Naive B cell (primary cell): Measurements from ENCODE around the gene CLEC4E. TPM values are rescaled to one million over a fixed set of nuclear protein-coding genes. Genes with fewer than 3 reads are reported as not detected.
"Not testable (repeated sequence)": the region's sequence is repeated elsewhere in the genome, so short reads cannot be mapped to it uniquely, and the experiment has no call there.

Experiments
- ATAC-seq, 2 donors: fragments of 150-1000 bp; cut with Tn5 transposase; 2 replicates each; pipeline ENCODE4 v1.10.0; 2021; ENCODE audit warnings: low read depth in 2 of 2, mild to moderate bottlenecking in 2 of 2, moderate library complexity in 2 of 2
- DNase-seq: peaks from one replicate; pipeline ENCODE4 v3.0.0; 2022
- H3K27ac Mint-ChIP-seq, 6 donors: one replicate each; pipeline ENCODE4 v1.8.0; 2020 to 2022; ENCODE audit warnings: mild to moderate bottlenecking in 6 of 6, mixed read lengths in 6 of 6, moderate library complexity in 5 of 6, inconsistent platforms in 2 of 6
- H3K27me3 Mint-ChIP-seq, 3 donors: one replicate each; pipeline ENCODE4 v1.8.0; 2021 to 2022; ENCODE audit warnings: mixed read lengths in 3 of 3, mild to moderate bottlenecking in 1 of 3
- H3K36me3 Mint-ChIP-seq, 2 donors: one replicate each; pipeline ENCODE4 v1.8.0; 2020 to 2022; ENCODE audit warnings: mixed read lengths in 2 of 2, inconsistent platforms in 1 of 2, mild to moderate bottlenecking in 1 of 2
- H3K4me1 Mint-ChIP-seq, 3 donors: one replicate each; pipeline ENCODE4 v1.8.0; 2020 to 2022; ENCODE audit warnings: mixed read lengths in 3 of 3, inconsistent platforms in 1 of 3, mild to moderate bottlenecking in 1 of 3, moderate library complexity in 1 of 3
- H3K4me3 Mint-ChIP-seq, 8 donors: one replicate each; pipeline ENCODE4 v1.8.0; 2020 to 2022; ENCODE audit warnings: mild to moderate bottlenecking in 8 of 8, mixed read lengths in 8 of 8, moderate library complexity in 8 of 8, inconsistent platforms in 2 of 8
- H3K9me3 Mint-ChIP-seq, 7 donors: one replicate each; pipeline ENCODE4 v1.8.0; 2020 to 2022; ENCODE audit warnings: mixed read lengths in 7 of 7, mild to moderate bottlenecking in 5 of 7, inconsistent platforms in 2 of 7, moderate library complexity in 1 of 7
- polyA plus RNA-seq, 6 donors: library from polyadenylated mRNA; unstranded; fragments of 300-500 nt; fragmentation: Illumina TruSeq; gene quantifications; one replicate each; pipeline ENCODE4 v1.2.3, GENCODE V29; 2021; ENCODE audit warnings: low read depth in 6 of 6

The CLEC4E gene
- polyA plus RNA-seq, 6 donors from 2014 or later: 0.35 to 0.88 TPM; not detected in 4

GRCh38 chr12:8556531-8557097, 15.9 kb upstream of the CLEC4E start:
- Mint-ChIP-seq H3K27ac (no peak overlapping the region), H3K9me3 (peaks cover 0 to 7% (median 2%) of the 10 kb centered on the region in 7 donors), H3K36me3 (no peaks in the 10 kb centered on the region), H3K4me1 (no peaks in the 10 kb centered on the region), H3K4me3 (no peak overlapping the region), H3K27me3 (peaks cover 12 to 24% (median 20%) of the 10 kb centered on the region in 3 donors)
- DNase-seq (no peak), ATAC-seq (no peak)

- Mint-ChIP-seq H3K27me3 (peaks cover 8 to 11% (median 8%) of the 10 kb centered on the region in 3 donors), H3K9me3 (no peaks in the 10 kb centered on the region), H3K4me1 (no peaks in the 10 kb centered on the region), H3K4me3 (peak overlapping the region in 1 of 8 donors; percentile 52), H3K27ac (no peak overlapping the region), H3K36me3 (no peaks in the 10 kb centered on the region)
- ATAC-seq (no peak), DNase-seq (no peak)
Measured at GRCh38 chr12:8554451-8555195, 13.9 kb upstream of the CLEC4E start.

DNA sequence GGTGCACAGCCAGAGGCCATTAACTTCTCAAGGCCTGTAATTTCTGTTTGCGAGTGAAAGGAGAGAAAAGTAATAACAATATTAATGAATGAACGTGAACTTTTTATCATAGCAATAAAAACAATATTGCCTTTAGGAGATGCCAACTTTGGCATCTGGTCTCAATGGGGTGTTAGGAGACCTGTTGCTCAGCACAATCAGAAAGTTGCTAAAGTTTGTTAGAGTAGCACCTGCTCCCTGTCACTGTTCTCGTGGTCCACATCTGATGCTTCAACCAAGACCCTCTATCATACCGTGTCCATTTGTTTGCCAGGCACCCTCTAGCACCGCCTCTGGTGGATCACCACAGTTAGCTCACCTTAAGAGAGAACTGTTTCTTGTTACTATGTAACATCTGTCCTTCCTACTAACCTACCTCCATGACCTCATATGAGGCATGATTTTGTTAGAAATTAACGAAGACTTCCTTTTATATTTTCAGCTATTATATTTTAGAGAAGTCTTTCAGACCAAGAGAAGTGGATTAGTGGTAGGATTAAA, 12.5 kb upstream of the CLEC4E start:
- ATAC-seq (no peak), DNase-seq (no peak)
- Mint-ChIP-seq H3K36me3 (no peaks in the 10 kb centered on the region), H3K27me3 (peaks cover 6 to 13% (median 8%) of the 10 kb centered on the region in 3 donors), H3K4me3 (no peak overlapping the region), H3K9me3 (peaks cover 0 to 3% (median 0%) of the 10 kb centered on the region in 7 donors), H3K4me1 (no peaks in the 10 kb centered on the region), H3K27ac (no peak overlapping the region)

DNA sequence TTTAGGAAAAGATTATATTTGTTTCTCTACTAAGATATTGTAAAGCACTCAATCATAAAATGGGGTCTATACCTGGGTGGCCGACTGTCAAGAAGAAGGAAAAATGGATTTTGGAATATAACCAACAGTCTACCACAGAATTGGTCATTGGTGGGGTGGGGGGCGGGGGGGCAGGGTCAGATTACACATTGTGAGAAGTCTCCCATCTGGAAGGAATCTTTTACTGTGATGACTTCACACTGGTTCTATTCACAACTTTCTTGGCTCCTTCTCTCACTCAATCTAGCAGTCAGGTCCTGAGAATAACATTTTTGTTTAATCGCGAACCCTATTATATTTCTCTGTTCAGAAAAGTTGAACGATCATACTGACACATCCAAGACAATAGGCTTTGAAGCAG, 8.7 kb upstream of the CLEC4E start:
- no peak for DNase-seq
- no peak overlapping the region for H3K4me3 Mint-ChIP-seq
- peaks cover 0 to 3% (median 0%) of the 10 kb centered on the region in 7 donors for H3K9me3 Mint-ChIP-seq
- ATAC-seq: no peak
- no peaks in the 10 kb centered on the region for H3K4me1 Mint-ChIP-seq
- H3K27ac Mint-ChIP-seq: no peak overlapping the region
- peaks cover 0 to 27% (median 6%) of the 10 kb centered on the region in 3 donors for H3K27me3 Mint-ChIP-seq
- no peaks in the 10 kb centered on the region for H3K36me3 Mint-ChIP-seq

DNA sequence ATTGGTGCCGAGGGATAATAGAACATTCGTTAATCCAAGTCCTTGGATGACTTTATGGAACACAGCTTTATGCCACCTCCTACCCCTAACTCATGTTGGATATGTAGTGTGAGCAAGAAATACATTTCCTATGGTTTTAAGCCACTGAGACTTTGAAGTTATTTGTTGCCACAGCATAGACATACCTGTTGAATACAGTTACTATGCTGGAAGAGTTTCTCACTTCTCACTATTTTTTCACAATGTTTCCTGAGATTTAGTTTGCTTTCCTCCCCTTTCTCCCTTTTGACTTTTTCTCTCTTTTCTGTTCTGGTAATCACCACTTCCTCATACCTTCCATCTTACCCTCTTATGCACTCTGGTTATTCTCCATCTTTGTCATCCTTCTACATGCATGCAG, 7.5 kb upstream of the CLEC4E start:
- H3K27ac Mint-ChIP-seq: no peak overlapping the region
- H3K9me3 Mint-ChIP-seq: peaks cover 0 to 3% (median 0%) of the 10 kb centered on the region in 7 donors
- no peak for DNase-seq
- no peaks in the 10 kb centered on the region for H3K36me3 Mint-ChIP-seq
- no peaks in the 10 kb centered on the region for H3K4me1 Mint-ChIP-seq
- no peak overlapping the region for H3K4me3 Mint-ChIP-seq
- H3K27me3 Mint-ChIP-seq: peaks cover 0 to 30% (median 6%) of the 10 kb centered on the region in 3 donors
- ATAC-seq: no peak

DNA sequence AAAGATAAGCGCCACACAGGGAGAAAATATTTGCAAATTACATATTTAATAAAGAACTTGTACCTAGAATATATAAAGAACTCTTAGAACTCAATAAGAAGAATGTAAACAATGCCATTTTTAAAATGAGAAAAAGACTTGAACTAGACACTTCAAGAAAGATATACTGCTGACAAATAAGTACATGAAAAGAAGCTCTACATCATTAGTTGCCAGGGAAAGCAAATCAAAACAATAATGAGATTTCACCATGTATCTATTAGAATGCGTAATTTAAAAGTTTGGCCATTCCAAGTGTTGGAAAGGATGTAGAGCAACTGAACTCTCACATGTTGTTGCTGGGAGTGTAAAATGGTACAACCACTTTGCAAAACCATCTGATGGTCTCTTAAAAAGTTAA, 6.9 kb upstream of the CLEC4E start:
- H3K36me3 Mint-ChIP-seq: no peaks in the 10 kb centered on the region
- DNase-seq (no peak), ATAC-seq (no peak)
- peaks cover 0 to 3% (median 0%) of the 10 kb centered on the region in 7 donors for H3K9me3 Mint-ChIP-seq
- H3K4me1 Mint-ChIP-seq: no peaks in the 10 kb centered on the region
- no peak overlapping the region for H3K27ac Mint-ChIP-seq
- H3K27me3 Mint-ChIP-seq: peaks cover 0 to 29% (median 6%) of the 10 kb centered on the region in 3 donors
- no peak overlapping the region for H3K4me3 Mint-ChIP-seq

DNA sequence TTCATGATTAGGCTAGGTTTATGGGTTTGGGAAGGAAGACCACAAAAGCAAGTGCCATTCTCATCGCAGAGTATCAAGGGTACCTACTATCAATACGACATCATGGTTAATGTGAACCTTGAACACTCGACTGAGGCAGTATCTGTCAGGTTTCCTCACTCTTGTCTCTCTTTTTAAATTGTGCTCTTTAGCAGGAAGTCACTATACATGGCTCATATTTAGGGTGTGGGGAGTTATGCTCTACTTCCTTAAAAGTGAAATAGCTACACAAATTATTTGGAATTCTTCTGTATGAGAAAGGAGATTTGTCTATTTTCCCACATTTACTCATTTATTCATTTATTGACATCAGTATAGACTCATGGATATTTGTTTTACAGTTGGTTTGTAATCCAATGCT, 5.9 kb upstream of the CLEC4E start:
- H3K4me1 Mint-ChIP-seq: no peaks in the 10 kb centered on the region
- peaks cover 3 to 31% (median 4%) of the 10 kb centered on the region in 3 donors for H3K27me3 Mint-ChIP-seq
- H3K4me3 Mint-ChIP-seq: no peak overlapping the region
- peaks cover 0 to 3% (median 0%) of the 10 kb centered on the region in 7 donors for H3K9me3 Mint-ChIP-seq
- DNase-seq (no peak), ATAC-seq (no peak)
- no peak overlapping the region for H3K27ac Mint-ChIP-seq
- H3K36me3 Mint-ChIP-seq: no peaks in the 10 kb centered on the region

GRCh38 chr12:8544295-8544694, 3.6 kb upstream of the CLEC4E start:
- DNase-seq: peak; percentile 40
- Mint-ChIP-seq H3K27me3 (peaks cover 20 to 38% (median 22%) of the 10 kb centered on the region in 3 donors), H3K9me3 (peaks cover 0 to 3% (median 0%) of the 10 kb centered on the region in 7 donors), H3K4me3 (peak overlapping the region in 1 of 8 donors; percentile 7), H3K36me3 (no peaks in the 10 kb centered on the region), H3K27ac (no peak overlapping the region), H3K4me1 (peaks cover 0 to 4% (median 0%) of the 10 kb centered on the region in 3 donors)
- ATAC-seq: peak; percentile 35 to 48

GRCh38 chr12:8541562-8541961, 857 bp upstream of the CLEC4E start:
- ATAC-seq (no peak), DNase-seq (no peak)
- H3K9me3 Mint-ChIP-seq: no peaks in the 10 kb centered on the region
- peaks cover 0 to 4% (median 0%) of the 10 kb centered on the region in 3 donors for H3K4me1 Mint-ChIP-seq
- H3K27me3 Mint-ChIP-seq: peaks cover 20 to 31% (median 28%) of the 10 kb centered on the region in 3 donors
- no peak overlapping the region for H3K27ac Mint-ChIP-seq
- H3K4me3 Mint-ChIP-seq: no peak overlapping the region
- H3K36me3 Mint-ChIP-seq: no peaks in the 10 kb centered on the region

DNA sequence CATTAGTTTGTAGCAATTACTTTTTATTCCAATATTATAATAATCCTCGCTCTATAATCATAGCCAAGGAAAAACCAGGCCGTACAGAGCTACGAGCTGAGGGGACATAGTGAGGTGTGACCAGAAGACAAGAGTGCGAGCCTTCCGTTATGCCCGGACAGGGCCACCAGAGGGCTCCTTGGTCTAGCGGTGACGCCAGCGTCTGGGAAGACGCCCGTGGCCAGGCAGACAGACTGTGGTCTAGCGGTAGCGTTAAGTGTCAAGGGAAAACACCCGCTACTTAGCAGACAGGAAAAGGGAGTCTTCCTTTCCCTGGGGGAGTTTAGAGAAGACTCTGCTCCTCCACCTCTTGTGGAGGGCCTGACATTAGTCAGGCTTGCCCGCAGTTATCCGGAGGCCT, 2.9 kb downstream of the CLEC4E start:
- peaks cover 16 to 47% (median 40%) of the 10 kb centered on the region in 3 donors for H3K27me3 Mint-ChIP-seq
- DNase-seq, H3K4me3 Mint-ChIP-seq, H3K36me3 Mint-ChIP-seq, ATAC-seq, H3K9me3 Mint-ChIP-seq, H3K4me1 Mint-ChIP-seq, H3K27ac Mint-ChIP-seq: not testable (repeated sequence)

GRCh38 chr12:8532045-8532444, 8.7 kb downstream of the CLEC4E start:
- Mint-ChIP-seq H3K4me3 (no peak overlapping the region), H3K27me3 (peaks cover 12 to 43% (median 27%) of the 10 kb centered on the region in 3 donors), H3K36me3 (no peaks in the 10 kb centered on the region), H3K4me1 (no peaks in the 10 kb centered on the region), H3K27ac (no peak overlapping the region), H3K9me3 (no peaks in the 10 kb centered on the region)
- ATAC-seq (no peak), DNase-seq (no peak)

- Mint-ChIP-seq H3K4me3 (no peak overlapping the region), H3K27me3 (peaks cover 20 to 54% (median 48%) of the 10 kb centered on the region in 3 donors), H3K9me3 (peaks cover 4 to 35% (median 19%) of the 10 kb centered on the region in 7 donors), H3K27ac (no peak overlapping the region), H3K36me3 (peaks cover 0 to 9% of the 10 kb centered on the region in 2 donors), H3K4me1 (no peaks in the 10 kb centered on the region)
- ATAC-seq (no peak), DNase-seq (no peak)
Measured at GRCh38 chr12:8527250-8528130, 13.2 kb downstream of the CLEC4E start.

- peaks cover 0 to 1% of the 10 kb centered on the region in 2 donors for H3K36me3 Mint-ChIP-seq
- peaks cover 0 to 14% (median 9%) of the 10 kb centered on the region in 7 donors for H3K9me3 Mint-ChIP-seq
- no peak overlapping the region for H3K4me3 Mint-ChIP-seq
- no peak overlapping the region for H3K27ac Mint-ChIP-seq
- no peak for DNase-seq
- no peaks in the 10 kb centered on the region for H3K4me1 Mint-ChIP-seq
- H3K27me3 Mint-ChIP-seq: peaks cover 20 to 34% (median 30%) of the 10 kb centered on the region in 3 donors
- no peak for ATAC-seq
Measured at GRCh38 chr12:8519171-8519570, 21.5 kb downstream of the CLEC4E start.
